GM12872 (cell line): ENCODE data around the gene FAAP100.

Experiments
- CTCF ChIP-seq: IDR thresholded peaks from 3 replicates; pipeline ENCODE4 v1.5.1; 2011; ENCODE audit warnings: low read depth, mild to moderate bottlenecking, low read length, moderate library complexity; ENCODE audit not compliant: insufficient read depth

FAAP100 gene

DNA sequence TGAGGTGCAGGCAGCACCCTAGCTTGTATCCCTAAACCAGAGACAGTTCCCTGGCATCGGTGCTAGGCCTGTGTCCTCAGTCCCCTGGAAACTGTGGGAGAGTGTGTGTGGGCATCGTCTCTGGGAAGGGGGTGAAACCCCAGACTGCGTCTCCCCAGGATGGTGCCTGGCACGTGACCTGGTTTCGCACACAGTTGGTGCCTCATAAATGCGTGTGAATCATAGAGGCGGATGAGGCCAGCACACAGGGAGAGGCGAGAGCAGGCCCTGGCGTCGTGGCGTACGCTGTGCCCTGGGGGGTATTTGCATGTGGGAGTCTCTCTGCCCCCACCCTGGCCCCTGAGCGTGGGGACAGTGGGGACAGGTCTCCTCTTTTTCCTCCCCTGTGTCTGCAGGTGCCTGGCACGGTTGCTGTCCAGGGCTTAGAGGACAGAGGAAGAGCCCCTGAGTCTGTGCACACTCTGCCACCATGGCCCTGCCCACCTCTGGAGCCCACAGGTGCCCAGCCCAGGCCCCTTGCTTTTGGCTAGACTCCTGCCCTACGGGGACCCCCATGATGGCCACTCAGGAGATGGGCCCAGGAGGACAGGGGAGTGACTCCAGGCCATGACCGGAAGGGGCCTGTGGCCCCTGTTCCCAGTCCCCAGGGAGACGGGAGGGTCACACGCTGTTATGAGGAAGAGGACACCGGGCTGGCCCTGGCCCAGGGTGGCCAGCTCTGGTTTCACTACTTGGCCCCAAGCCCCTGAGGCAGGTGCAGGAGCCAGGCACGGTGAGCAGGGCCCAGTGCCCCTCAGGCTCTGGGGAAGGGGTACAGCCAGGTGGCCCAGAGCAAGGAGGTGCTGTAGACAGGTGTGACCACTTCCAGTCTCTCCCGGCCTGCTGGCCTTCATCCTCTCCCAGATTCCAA is 25.2 kb downstream of the FAAP100 start:
- TF ChIP-seq CTCF = no peak

GRCh38 chr17:81524865-81525159 is 27.3 kb downstream of the FAAP100 start:
- TF ChIP-seq CTCF = no peak

DNA sequence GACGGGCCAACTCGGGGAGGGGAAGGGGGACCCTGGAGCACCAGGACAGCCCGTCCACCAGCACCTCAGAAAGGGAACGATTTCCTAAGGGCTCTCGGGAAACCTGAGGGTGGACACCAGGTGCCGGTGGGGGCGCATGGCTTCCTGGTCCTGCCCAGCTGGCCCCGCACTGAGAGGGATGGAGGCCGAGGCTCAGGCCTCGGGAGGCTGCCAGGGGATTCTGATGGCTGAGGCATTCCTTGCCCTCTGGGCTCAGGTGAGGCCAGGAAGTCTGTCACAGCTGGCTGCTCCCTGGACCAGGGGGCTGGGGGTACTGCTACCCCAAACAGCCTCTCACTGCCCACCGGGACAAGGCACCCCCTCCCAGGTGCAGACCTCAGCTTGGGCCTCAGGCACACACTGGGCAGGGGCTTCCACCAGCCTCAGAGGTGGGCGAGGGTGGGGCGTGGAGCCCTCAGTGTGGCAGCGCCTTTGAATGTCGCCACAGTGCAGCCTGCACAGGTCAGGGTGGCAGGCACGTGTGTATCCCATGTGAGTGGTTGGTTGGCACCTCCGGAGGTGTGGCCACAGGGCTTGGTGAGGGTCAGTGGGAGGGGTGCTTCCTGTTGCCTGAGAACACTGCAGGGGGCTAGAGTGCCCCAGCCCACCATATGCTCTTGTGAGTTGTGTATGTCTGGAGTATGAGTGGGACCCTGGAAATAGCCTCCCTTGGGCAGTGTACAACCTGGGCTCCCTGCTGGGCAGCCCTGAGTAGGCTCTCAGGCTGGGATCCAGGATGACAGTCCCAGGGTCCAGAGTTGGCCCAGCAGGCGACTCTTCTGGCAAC is 27.9 kb downstream of the FAAP100 start:
- no peak for TF ChIP-seq CTCF

DNA sequence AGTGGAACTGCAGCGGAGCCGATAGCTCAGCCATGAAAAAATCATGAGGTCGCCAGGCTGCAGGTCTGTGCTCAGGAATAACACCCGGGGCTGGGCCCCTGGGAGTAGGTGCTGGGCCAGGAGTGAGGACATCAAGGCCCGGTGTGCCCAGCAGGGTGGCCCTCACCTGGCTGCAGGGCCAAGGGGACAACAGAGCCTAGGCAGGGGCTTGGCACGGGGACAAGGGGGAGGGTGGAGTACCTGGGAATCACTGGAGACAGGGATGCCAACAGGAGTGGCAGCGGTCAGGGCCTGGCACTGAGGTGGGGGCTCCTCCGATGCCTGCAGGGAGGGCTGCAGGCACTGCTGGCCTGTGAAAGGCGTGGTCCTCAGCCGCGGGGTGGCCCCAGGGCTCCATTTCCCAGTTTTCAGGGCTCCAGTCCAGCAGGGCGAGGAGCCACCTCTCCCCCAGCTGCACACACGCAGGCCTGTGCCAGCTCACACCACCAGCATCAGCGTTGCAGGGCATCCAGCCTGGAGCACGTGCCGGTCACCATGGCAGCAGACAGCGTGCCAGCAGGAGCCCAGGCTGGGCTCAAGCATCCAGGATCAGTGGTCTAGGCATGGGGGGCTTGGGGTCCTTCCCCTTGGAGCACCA is 28.6 kb downstream of the FAAP100 start:
- TF ChIP-seq CTCF = no peak

- no peak for TF ChIP-seq CTCF
These were observed 29.4 kb downstream of the FAAP100 start for GRCh38 chr17:81522491-81523401.

GRCh38 chr17:81520021-81520901 is 31.9 kb downstream of the FAAP100 start:
- TF ChIP-seq CTCF = no peak
